HG03039 (cell line): ENCODE measurements around the gene AMPH.
"Not testable (repeated sequence)": the region's sequence is repeated elsewhere in the genome, so short reads cannot be mapped to it uniquely, and the experiment has no call there.

Source experiments
- ATAC-seq: cut with Tn5 transposase; IDR thresholded peaks from one replicate; pipeline ENCODE4 v1.9.1; 2021; ENCODE audit warnings: mild to moderate bottlenecking, moderate library complexity; ENCODE audit not compliant: unreplicated experiment

The AMPH gene

DNA sequence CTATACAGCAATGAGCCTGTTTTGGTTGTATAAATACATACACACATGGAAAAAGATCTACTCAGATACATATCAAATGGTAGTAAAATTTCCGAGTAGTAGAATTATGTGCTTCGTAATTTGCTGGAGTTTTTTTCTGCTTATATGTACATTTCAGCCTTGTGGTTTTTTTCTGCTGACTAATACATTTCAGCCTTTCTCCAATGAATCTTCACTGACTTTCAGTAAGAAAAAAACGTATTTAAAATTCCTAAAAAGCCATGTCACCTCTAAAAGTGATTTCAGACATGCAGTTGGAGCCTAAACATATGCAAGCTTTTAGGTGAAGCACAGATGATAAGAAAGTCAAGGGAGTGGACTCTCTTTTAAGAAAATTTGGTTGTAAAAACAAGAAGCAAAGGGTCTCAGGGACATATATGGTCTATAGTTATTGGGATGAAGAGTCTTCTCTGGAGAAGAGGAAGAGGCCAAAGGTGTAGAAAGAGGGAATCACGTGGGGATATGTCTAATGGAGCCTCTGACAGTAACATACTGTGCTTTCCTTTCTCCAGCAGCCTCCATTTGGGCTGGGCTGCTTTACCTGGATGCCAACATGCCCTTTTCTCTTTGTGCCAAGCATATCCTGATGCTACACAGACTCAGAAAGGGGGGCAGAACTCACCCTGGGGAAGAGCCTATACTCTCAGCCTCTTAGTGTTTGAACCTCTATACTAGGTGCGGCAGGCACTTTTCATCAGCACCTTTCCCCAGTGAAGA lies 2.4 kb downstream of the AMPH start:
- no peak for ATAC-seq

- ATAC-seq: no peak
These were observed 5.3 kb downstream of the AMPH start for GRCh38 chr7:38625866-38626265.

GRCh38 chr7:38615665-38616064 lies 15.5 kb downstream of the AMPH start:
- no peak for ATAC-seq

GRCh38 chr7:38607466-38607865 lies 23.7 kb downstream of the AMPH start:
- no peak for ATAC-seq

DNA sequence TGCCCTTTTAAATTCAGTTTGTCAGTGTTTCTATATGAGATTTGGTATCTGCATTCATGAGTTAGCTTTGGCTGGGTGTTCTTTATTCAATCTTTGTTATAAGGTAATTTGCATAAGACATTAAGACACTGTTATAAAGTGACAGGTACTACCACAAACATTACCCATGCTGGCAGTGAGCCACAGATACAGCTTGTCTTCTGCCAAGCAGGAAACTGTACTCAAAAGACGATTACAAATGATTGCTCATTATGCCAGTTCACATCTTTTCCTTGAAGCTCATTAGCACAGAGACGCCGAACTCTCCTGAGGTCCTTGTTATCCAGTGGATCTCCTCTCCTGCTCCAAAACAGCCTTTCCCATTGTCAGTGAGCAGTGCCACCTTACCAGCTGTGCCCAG lies 30.4 kb downstream of the AMPH start:
- ATAC-seq: no peak

DNA sequence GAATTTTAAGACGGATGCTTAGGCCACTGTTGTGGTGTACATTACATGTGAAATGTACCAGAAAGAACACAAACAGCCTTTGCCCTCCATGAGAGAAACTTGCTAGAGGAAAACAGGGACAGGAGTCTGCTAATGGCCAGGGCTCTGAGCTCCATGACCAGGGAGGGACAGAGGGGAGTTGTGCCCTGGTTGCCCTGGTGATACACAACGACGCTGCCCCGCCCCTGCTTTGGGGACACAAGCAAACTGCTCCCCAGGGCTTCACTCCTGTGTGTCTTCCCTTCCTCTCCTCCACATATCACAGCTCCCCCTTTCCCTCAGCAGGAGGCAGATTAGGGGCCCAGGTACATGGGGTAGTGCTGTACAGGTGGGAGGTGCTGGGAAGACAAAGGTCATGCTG lies 36.2 kb downstream of the AMPH start:
- ATAC-seq: no peak

DNA sequence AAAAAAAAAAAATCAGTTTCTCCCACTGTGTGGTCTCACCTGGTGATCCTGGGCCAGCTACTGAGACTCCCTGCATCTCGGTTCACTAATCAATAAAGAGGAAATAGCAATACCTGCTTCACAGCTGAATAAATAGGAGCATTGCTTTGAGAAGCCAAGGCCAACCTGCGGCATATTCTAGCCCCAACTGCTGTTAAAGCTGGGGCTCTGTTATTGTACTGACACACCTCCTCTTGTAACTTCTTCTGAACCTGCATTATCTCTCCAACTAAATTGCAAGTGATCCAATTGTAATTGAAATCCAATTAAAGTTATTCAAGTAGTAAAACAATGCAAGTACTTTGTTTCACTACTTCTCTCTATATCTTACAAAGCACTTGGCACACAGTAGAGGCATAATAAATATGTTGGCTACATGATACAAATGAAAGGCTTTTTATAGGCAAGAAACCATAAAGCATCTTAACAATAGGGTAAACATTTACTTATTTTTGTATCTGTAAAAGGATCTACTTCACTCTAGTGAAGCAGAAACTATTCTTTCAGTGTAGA lies 38.4 kb downstream of the AMPH start:
- no peak for ATAC-seq

DNA sequence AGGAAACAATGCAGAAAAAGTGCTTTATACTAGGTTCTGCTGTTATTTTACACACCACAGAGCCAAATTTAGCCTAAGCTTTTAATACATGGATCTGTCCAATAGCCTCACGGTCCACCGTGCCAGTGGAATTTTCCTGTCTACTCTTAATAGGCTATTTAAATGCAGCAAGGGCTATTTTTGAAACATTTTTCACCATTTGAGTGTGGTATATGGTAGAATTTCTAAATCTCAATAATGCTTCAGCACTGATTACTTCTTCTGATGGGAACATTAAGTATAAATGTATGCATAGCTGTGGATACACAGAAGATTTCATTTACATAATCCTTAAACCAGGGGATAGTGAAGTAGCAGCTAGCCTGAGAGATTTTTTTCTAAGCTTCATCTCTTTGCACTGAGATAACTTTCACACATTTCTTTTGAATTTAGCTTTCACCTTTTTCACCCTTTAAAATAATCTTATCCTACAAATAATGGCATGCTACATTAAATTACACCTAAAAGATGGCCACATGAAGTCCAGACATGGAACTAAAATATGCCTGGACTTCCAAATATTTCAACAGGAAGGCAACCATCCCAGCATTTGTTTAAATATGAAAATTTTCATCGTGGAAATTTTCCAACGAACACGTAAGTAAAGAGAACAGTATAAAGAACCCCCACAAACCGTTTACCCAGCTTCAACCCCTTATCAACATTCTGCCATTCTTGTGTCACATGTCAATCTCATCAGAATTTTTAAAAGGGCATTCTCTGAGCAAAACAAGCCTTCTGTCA lies 45.4 kb downstream of the AMPH start:
- no peak for ATAC-seq

- no peak for ATAC-seq
These were observed 46.5 kb downstream of the AMPH start for GRCh38 chr7:38584443-38585210.

GRCh38 chr7:38580485-38580884 lies 50.7 kb downstream of the AMPH start:
- no peak for ATAC-seq

DNA sequence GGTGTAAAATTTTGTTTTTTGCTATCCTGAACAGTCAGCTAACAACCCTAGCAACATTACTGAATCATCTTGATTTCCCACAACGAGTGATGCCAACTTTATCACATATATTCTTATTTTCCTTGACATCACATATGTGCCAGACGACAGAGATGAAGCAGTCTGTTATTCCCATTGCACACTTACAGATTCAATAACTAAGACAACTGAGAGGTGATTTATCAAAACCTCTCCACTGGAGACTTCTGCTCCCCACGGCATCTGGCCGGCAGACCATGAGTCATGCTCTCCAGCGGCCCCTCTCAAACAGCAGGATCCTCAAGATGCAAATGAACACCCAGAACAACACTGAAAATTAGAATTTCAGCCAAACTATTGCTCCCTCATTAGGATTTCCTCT lies 57.1 kb downstream of the AMPH start:
- no peak for ATAC-seq

GRCh38 chr7:38571620-38572019 lies 59.6 kb downstream of the AMPH start:
- ATAC-seq: not testable (repeated sequence)

- no peak for ATAC-seq
These were observed 62.7 kb downstream of the AMPH start for GRCh38 chr7:38568497-38568896.

- no peak for ATAC-seq
These were observed 65.9 kb downstream of the AMPH start for GRCh38 chr7:38565289-38565688.

DNA sequence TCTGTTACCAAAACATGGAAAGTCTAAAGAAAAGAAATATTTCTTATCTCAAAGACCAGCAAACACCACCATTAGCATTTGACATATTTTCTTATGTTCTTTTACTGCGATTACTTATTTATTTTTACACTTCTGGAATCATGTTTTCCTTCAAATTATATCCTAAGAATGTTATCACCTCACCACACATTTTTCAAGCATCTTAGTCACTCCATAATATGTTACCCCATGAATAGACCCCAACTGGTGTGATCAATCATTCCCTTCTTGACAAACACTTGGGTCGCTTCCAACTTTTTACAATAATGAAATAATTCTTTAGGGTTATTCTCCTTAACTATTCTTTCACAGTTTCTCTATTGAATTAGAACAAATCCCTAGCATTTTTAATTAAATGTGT lies 67.4 kb downstream of the AMPH start:
- no peak for ATAC-seq

DNA sequence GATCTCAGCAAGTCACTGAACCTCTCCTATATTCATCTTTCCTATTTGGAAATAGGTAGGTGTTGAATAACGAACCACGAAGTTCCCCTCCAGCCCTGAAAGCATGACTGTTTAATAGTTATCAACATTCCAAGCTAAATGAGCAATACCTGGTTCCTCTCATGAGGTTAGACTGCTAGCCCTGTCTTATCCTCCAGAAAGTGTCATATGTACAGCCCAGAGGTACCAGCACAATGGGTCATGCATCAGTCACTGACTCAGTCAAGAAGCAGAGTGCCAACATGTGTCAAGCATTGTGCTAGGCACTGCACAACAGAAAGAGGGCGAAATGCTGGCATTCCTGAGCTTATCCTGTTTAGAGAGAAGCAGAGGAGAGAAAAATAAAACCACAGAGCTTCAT lies 70.0 kb downstream of the AMPH start:
- ATAC-seq: no peak

DNA sequence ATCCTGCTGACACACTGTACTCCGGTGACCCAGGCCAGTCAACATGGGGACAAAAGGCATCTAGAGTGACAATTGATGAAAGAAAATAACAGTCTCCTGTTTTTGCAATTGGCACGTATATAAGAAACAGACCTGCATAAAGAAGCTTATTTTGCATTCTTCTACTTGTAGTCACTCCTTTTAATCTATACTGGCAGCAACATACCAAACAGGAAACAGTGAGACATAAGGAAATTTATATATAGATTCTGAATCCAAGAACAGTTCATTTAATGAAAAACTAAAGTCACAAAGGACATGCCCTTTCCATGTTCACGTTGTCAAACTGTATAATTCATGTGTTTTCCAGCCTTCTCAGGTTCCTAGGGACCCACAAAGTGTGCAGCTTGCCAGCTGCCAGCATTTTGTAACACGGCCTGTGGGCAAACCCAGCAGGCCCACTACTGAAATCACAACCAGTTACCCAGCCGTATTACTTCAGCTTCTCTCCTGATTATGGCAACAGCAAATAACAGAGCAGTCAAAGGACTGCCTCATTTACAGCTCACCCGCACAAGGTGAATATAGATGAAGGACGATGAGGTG lies 72.3 kb downstream of the AMPH start:
- no peak for ATAC-seq

DNA sequence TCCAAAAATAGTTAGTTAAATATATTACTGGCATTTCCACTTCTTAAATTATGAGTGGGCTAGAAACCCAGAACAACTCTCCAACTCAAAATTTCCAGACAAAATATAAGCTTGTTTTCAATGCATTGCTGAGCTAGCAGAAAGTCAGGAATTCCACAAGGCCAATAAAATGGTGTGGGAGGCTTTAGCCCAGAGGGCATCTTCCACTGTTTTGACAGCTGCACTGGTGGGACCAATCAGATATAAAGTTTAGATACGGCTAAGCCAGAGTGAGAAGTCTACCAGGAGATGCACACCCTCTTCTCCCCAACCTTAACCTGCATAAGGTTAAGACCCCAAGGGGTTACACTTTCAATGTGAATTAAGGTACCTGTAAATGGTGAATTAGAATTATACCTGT lies 76.6 kb downstream of the AMPH start:
- no peak for ATAC-seq

DNA sequence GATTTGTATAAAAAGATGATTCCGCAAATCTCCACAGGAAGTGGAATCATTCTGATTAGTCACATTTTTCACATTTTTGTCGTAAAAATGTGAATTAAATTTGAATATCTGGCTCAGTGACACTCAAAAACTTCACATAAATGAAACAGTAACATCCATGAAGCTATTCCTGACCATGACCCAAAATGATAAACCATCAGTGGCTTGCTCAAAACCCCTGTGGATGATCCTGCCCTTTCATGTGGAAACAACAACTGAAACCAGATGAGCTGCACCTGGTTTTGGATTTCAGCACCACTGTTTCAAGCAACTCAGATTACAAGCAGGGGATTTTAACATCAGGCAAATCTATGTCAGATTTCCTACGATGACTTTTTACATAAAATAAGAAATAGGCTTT lies 80.3 kb downstream of the AMPH start:
- ATAC-seq: no peak

DNA sequence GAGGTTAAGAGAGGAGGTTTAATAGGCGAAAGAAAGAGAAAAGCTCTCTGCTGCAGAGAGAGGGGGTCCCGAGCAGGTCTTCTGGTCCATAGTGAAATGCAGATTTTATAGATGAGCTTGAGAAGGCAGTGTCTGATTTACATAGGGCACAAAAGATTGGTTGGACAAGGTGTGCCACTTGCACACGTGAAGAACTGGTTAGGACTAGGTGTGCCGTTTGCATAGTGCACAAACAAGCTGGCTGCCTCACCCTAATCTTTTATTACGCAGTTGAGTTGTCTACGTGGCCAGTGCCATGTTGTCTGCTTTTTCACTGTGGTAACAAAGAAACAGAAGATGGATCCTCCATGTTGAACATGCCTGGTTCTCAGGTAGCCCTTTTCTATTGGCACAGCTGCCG lies 82.6 kb downstream of the AMPH start:
- ATAC-seq: no peak

DNA sequence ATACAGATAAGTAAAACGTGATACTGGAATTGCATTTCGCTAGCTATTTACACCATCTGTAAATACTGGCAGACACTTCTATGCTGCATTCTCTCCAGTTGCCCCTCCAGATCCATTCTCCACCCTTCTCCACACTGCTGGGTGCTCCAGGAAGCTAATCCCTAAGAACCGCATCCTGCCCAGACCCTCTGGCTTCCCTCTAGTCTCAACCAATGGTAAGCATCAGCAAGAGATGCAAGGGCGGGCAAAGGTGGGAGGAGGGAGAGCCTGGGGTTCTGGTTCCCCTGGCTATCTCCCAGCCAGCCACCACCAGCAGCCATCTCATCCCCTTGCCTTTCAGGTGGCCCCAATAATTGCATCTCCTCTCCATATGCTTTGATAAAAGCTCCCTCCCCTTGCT lies 84.4 kb downstream of the AMPH start:
- ATAC-seq: no peak
